Effector memory CD8-positive, alpha-beta T cell (primary cell): ENCODE results near the gene UHRF1.

Experiments
- ATAC-seq: fragments of 150-1000 bp; cut with Tn5 transposase; replicated peaks from 2 replicates; pipeline ENCODE4 v1.10.0; 2021; ENCODE audit warnings: mild to moderate bottlenecking, moderate library complexity
- DNase-seq, 3 experiments: peaks; one replicate each; pipeline ENCODE4 v3.0.0; 2021
- H3K27ac Mint-ChIP-seq, 2 donors: one replicate each; pipeline ENCODE4 v1.8.0; 2022; ENCODE audit warnings: mild to moderate bottlenecking in 2 of 2, mixed read lengths in 2 of 2, moderate library complexity in 2 of 2
- H3K27me3 Mint-ChIP-seq, 2 donors: one replicate each; pipeline ENCODE4 v1.8.0; 2022; ENCODE audit warnings: mixed read lengths in 2 of 2
- H3K36me3 Mint-ChIP-seq: one replicate; pipeline ENCODE4 v1.8.0; 2022; ENCODE audit warnings: mild to moderate bottlenecking, moderate library complexity, mixed read lengths; ENCODE audit not compliant: insufficient read depth
- H3K4me1 Mint-ChIP-seq, 2 donors: one replicate each; pipeline ENCODE4 v1.8.0; 2022; ENCODE audit warnings: low read depth in 2 of 2, mixed read lengths in 2 of 2
- H3K4me3 Mint-ChIP-seq, 2 donors: one replicate each; pipeline ENCODE4 v1.8.0; 2022; ENCODE audit warnings: mild to moderate bottlenecking in 2 of 2, mixed read lengths in 2 of 2, moderate library complexity in 2 of 2
- H3K9me3 Mint-ChIP-seq, 2 donors: one replicate each; pipeline ENCODE4 v1.8.0; 2022; ENCODE audit warnings: mixed read lengths in 2 of 2

The UHRF1 gene

DNA sequence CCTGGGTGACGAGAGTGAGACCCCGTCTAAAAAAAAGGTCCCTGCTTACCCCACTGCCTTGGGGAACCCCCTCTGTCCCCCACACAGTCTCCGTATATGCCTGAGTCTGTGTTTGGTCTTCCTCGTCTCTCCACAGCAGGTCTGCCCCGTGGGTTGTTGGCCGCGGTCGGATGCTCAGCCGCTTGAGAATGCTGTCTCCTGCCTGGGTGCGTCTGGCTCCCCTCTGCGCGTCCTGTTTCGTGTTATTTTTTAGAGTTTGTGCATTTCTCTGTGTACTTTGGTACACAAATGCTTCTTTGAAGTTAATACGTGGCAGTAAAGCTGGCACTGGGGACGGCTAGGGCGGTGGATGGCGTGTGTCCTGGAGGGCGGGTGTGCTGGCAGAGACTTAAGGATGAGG lies 94.5 kb downstream of the UHRF1 start:
- Mint-ChIP-seq H3K27ac (peak overlapping the region in 1 of 2 donors; percentile 81), H3K4me1 (peaks cover 26 to 38% of the 10 kb centered on the region in 2 donors), H3K4me3 (no peak overlapping the region), H3K27me3 (no peaks in the 10 kb centered on the region), H3K36me3 (peaks cover 7% of the 10 kb centered on the region), H3K9me3 (no peaks in the 10 kb centered on the region)
- DNase-seq (no peak), ATAC-seq (no peak)

DNA sequence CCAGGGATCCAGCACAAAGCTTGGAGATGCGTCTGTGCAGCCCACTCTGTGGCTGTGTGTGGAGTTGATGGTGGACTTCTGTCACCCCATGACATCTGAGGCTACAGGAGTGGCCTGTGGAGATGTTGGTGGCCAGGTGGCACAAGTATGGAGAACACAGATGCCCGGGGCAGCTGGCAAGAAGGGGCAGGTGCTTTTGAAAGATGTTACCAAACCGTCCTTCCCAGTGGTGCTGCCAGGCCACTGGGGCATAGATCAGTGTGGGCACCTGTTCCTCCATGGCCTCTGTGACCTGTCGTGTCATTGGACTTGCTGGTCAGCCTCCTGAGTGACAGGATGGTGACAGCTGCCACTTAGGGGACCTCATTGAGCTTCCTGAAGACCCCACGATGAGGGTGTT lies 95.8 kb downstream of the UHRF1 start:
- DNase-seq, result no peak
- Mint-ChIP-seq H3K36me3 (peaks cover 7% of the 10 kb centered on the region), H3K27me3 (no peaks in the 10 kb centered on the region), H3K4me3 (no peak overlapping the region), H3K27ac (peak overlapping the region in 1 of 2 donors; percentile 46), H3K4me1 (peaks cover 24 to 42% of the 10 kb centered on the region in 2 donors), H3K9me3 (no peaks in the 10 kb centered on the region)
- ATAC-seq, result no peak

DNA sequence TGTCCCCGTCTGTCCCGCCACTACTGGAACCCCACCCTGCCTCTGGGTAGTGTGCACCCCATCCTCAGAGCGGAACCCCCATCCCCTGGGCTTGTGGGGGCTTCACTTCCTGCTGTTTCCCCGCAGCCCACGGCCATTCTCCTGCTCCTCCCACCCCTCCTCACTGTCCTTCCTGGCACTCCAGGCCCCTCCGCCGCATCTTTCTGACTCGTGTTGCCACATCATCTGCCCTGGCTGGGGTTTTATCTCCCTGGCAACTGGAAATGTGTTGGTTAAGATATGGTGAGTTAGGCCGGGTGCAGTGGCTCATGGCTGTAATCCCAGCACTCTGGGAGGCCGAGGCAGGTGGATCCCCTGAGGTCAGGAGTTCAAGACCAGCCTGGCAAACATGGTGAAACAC lies 96.9 kb downstream of the UHRF1 start:
- Mint-ChIP-seq H3K9me3 (no peaks in the 10 kb centered on the region), H3K27me3 (no peaks in the 10 kb centered on the region), H3K4me1 (peaks cover 19 to 36% of the 10 kb centered on the region in 2 donors), H3K36me3 (peaks cover 7% of the 10 kb centered on the region), H3K27ac (no peak overlapping the region), H3K4me3 (no peak overlapping the region)
- no peak for ATAC-seq
- no peak for DNase-seq

DNA sequence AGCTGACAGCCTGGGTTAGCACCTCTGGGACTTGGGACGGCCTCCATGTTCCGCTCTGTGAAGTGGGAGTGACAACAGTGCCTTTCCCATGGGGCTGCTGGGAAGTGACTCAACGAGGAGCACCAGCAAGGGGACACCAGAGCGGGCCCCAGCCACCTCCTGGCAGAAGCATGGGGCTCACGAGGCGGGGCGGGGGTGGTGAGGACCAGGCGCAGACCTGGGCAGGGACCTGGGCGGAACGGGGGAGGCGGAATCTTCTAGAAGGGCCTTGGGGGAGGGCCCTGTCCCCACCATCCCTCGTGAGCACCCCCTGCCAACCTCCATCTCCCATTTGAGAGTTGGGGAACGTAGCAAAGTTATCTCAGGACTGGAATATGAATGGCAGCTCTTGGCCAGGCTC lies 97.5 kb downstream of the UHRF1 start:
- peak overlapping the region in 1 of 2 donors; percentile 33 for H3K27ac Mint-ChIP-seq
- ATAC-seq, result no peak
- H3K9me3 Mint-ChIP-seq, result no peaks in the 10 kb centered on the region
- H3K4me1 Mint-ChIP-seq, result peaks cover 19 to 32% of the 10 kb centered on the region in 2 donors
- no peak overlapping the region for H3K4me3 Mint-ChIP-seq
- DNase-seq, result no peak
- no peaks in the 10 kb centered on the region for H3K27me3 Mint-ChIP-seq
- peaks cover 7% of the 10 kb centered on the region for H3K36me3 Mint-ChIP-seq
